Measurements from ENCODE around the gene ABCD4. TPM values are rescaled to one million over a fixed set of nuclear protein-coding genes. Genes with fewer than 3 reads are reported as not detected.

Gene ABCD4
- total and polyA plus RNA-seq, 2 donors (not counting 3 experiments of a cell fraction or from before 2014, with no cell fraction given): 58.2 to 84.2 TPM

- no peaks in the 10 kb centered on the region for H4K20me1 ChIP-seq (replicated peaks; ENCODE audit: control insufficient read depth, extremely low read depth, insufficient read depth, low read length)
- FAIRE-seq: no peak
- H3K27me3 ChIP-seq (ENCODE audit: control insufficient read depth in 2 of 2, insufficient read depth in 2 of 2, low read length in 2 of 2): peaks cover 74 to 79% of the 10 kb centered on the region in 2 experiments
- no peaks in the 10 kb centered on the region for H3K9me3 ChIP-seq (replicated peaks; ENCODE audit: control insufficient read depth, insufficient read depth, low read length)
- dilution Hi-C loops (cut with MboI; ENCODE audit: extremely low pct_ligation_motif_present, low sequenced_read_pairs): no loop called here
- no TSS peak for BruUV-seq (replicated peaks)
- H3K79me2 ChIP-seq (ENCODE audit: control insufficient read depth, insufficient read depth, low read length): no peaks in the 10 kb centered on the region
- H3K36me3 ChIP-seq (ENCODE audit: control insufficient read depth in 2 of 2, extremely low read depth in 1 of 2, insufficient read depth in 2 of 2, low read length in 2 of 2): no peaks in the 10 kb centered on the region
- no peak overlapping the region for H3K4me3 ChIP-seq (replicated peaks in 1 of 3; ENCODE audit: insufficient read depth in 1 of 3, low read depth in 1 of 3, low read length in 3 of 3)
- intact Hi-C loops (cut with micrococcal nuclease): no loop called here
- H2AFZ ChIP-seq (ENCODE audit: low read depth, low read length): peak overlapping the region; percentile 36
- no peak overlapping the region for H3K4me2 ChIP-seq (ENCODE audit: insufficient read depth, low read length)
- H3K9ac ChIP-seq (replicated peaks; ENCODE audit: extremely low read depth, insufficient read depth, low read length): no peak overlapping the region
- ChIA-PET POLR2A (no interaction called here), CTCF (interaction anchor here (0.6 to 2.0 kb wide), 5 partner anchors 11 to 18 kb away, joined by 3 to 7 read pairs (median 4); no protein-coding TSS in a partner anchor)
- peak; percentile 95 for TF ChIP-seq EZH2 (IDR thresholded peaks at IDR 0.05; ENCODE audit: borderline replicate concordance, low read depth, low read length, severe bottlenecking)
- TF ChIP-seq CTCF (IDR thresholded peaks at IDR 0.05; ENCODE audit: extremely low read depth in 1 of 2, insufficient read depth in 1 of 2, low read depth in 1 of 2, low read length in 2 of 2): no peak
- TF ChIP-seq FOS (IDR thresholded peaks at IDR 0.05; ENCODE audit: borderline replicate concordance, insufficient read depth, low read length): no peak
- H3K4me1 ChIP-seq (ENCODE audit: control insufficient read depth, extremely low read depth, insufficient read depth, low read length): peaks cover 3% of the 10 kb centered on the region
- H3K9me1 ChIP-seq (replicated peaks; ENCODE audit: control insufficient read depth, extremely low read depth, insufficient read depth, low read length): no peaks in the 10 kb centered on the region
- peak; percentile 14 for DNase-seq (ENCODE audit: low read depth, low spot score)
- no peak overlapping the region for H3K27ac ChIP-seq (ENCODE audit: insufficient read depth, low read depth, low read length)
These were observed 61.7 kb downstream of the ABCD4 start for GRCh38 chr14:74240794-74241651.
